ENCODE results near the gene SPACA6.

- TF ChIP-seq JUN (CRISPR knock-in tag; IDR thresholded peaks at IDR 0.05) (no peak), CTCF (IDR thresholded peaks at IDR 0.05) (no peak), E2F1 (CRISPR knock-in tag; IDR thresholded peaks at IDR 0.05) (no peak), ZBTB21 (CRISPR knock-in tag; IDR thresholded peaks at IDR 0.05; ENCODE audit: borderline replicate concordance) (no peak), AFF4 (CRISPR knock-in tag; IDR thresholded peaks at IDR 0.05; ENCODE audit: borderline replicate concordance) (no peak), ZNF317 (CRISPR knock-in tag; IDR thresholded peaks at IDR 0.05; ENCODE audit: borderline replicate concordance, low read depth) (no peak), TCF7 (CRISPR knock-in tag; IDR thresholded peaks at IDR 0.05; ENCODE audit: low read depth) (no peak), ESRRA (CRISPR knock-in tag; IDR thresholded peaks at IDR 0.05; ENCODE audit: borderline replicate concordance) (no peak), NFYB (CRISPR knock-in tag; conservative IDR thresholded peaks at IDR 0.05; ENCODE audit: low read depth) (no peak), ERG (CRISPR knock-in tag; IDR thresholded peaks at IDR 0.05) (no peak), ZNF263 (CRISPR knock-in tag; IDR thresholded peaks at IDR 0.05; ENCODE audit: low read depth) (no peak), FOXP1 (CRISPR knock-in tag; IDR thresholded peaks at IDR 0.05; ENCODE audit: borderline replicate concordance) (no peak), ZNF671 (CRISPR knock-in tag; IDR thresholded peaks at IDR 0.05) (no peak)
Observed at GRCh38 chr19:51754770-51755169, 61.6 kb downstream of the SPACA6 start.

Measured in WTC11 (cell line).